ENCODE measurements around the gene ACIN1.
A peak's percentile ranks its signal among the peaks of the same experiment; 100 is the strongest.
"Not testable (repeated sequence)": the region's sequence is repeated elsewhere in the genome, so short reads cannot be mapped to it uniquely, and the experiment has no call there.

ACIN1 gene

DNA sequence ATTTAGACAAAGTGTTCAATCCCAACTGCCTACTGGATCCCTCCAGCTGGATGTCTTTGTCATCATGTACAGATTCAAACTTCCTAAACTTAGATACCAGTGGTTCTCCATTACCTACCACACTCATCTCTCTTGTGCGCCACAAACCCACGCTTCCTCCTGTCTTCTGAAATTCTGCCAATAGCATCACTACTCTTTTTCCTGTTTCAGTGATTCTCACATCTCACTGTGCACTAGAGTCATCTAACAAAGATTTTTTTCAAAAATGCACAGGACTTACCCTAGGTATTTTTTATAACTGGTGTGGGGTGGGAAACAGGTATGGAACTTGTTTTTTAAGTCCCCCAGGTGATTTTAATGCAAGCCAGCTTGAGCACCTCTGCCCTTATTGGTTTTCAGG lies 66.1 kb downstream of the ACIN1 start:
- Mint-ChIP-seq H3K27ac (no peak overlapping the region), H3K9me3 (no peaks in the 10 kb centered on the region), H3K4me3 (no peak overlapping the region), H3K27me3 (no peaks in the 10 kb centered on the region), H3K4me1 (peaks cover 34 to 58% of the 10 kb centered on the region in 2 donors), H3K36me3 (peaks cover 54 to 62% of the 10 kb centered on the region in 2 donors)
- ATAC-seq (replicated peaks) (no peak), DNase-seq (no peak)

DNA sequence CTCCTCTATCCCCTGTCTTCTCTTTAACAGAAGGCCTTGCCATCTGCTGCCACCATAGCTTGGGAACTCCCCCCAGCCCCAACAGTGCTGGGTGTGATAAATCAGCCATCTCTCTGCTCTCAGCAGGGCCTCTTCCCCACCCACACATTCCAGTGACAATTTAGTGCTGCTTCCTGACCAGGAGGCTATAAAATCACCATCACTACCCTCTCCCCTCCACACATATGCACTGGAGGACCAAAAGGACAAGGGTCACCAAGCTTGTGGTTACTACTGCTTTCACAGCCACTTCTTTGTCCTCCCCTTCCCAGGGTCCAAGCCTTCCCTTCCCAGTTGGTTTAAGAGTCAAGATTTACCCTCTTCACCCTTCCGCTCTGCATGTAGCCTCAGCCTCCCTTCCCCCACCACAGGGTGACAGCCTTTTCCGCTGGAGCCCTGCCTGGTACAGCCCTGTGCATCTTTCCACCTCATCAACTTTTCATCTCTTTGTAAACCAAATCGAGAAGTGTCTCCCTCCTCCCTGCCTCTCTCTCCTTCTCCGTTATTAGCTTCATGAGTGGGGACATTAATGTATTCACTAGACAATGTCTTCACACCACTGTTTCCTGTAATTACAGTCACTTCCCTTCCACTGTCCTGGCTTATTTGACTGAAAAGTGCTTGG lies 69.7 kb downstream of the ACIN1 start:
- H3K36me3 Mint-ChIP-seq = peaks cover 41 to 63% of the 10 kb centered on the region in 2 donors
- DNase-seq = no peak
- H3K9me3 Mint-ChIP-seq = no peaks in the 10 kb centered on the region
- peak; percentile 12 to 38 for ATAC-seq (replicated peaks)
- no peak overlapping the region for H3K4me3 Mint-ChIP-seq
- no peaks in the 10 kb centered on the region for H3K27me3 Mint-ChIP-seq
- H3K4me1 Mint-ChIP-seq = peaks cover 31 to 46% of the 10 kb centered on the region in 2 donors
- H3K27ac Mint-ChIP-seq = peak overlapping the region; percentile 81

DNA sequence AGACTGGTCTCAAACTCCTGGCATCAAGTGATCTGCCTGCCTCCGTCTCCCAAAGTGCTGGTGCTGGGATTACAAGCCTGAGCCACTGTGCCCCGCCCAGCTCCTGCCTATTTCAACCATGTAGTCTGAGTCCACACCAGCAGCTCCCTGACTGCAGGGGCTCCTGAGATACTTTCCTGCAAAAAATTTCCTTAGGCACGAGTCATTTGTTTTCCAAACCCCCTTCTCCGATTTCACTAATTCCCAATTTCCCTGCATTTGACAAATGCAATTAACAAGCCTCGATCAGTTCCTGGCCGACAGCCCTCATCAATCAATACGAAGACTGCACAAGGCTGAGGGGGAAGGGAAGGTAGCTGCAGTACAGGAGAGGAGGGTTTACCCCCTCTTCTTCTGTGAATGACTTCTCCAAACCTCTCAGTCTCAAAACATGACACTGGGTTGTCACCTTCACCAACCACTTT lies 70.3 kb downstream of the ACIN1 start:
- ATAC-seq (replicated peaks) = peak; percentile 21 to 39
- Mint-ChIP-seq H3K4me3 (no peak overlapping the region), H3K27ac (peak overlapping the region; percentile 33), H3K9me3 (no peaks in the 10 kb centered on the region), H3K27me3 (no peaks in the 10 kb centered on the region), H3K36me3 (peaks cover 41 to 63% of the 10 kb centered on the region in 2 donors), H3K4me1 (peaks cover 31 to 46% of the 10 kb centered on the region in 2 donors)
- DNase-seq = no peak

DNA sequence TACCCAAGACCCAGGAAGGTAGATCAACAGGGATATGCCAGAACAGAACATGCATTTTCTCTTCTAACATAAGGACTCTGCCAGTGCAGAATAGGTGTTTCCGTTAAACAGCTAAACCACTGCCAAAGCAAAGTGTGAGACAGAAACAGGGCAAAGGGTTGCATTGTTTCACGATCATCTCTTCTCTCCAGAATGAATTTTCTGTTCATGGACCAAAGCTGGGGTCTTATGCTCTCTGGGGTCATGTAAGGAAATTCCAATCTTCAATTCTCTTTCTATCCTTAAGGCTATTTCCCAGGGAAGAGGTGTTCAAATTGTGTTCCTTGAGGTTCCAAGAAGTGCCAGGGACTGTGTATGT lies 71.2 kb downstream of the ACIN1 start:
- Mint-ChIP-seq H3K9me3 (no peaks in the 10 kb centered on the region), H3K4me3 (no peak overlapping the region), H3K4me1 (peaks cover 24 to 38% of the 10 kb centered on the region in 2 donors), H3K27ac (no peak overlapping the region), H3K36me3 (peaks cover 34 to 55% of the 10 kb centered on the region in 2 donors), H3K27me3 (no peaks in the 10 kb centered on the region)
- no peak for ATAC-seq (replicated peaks)
- DNase-seq = no peak

DNA sequence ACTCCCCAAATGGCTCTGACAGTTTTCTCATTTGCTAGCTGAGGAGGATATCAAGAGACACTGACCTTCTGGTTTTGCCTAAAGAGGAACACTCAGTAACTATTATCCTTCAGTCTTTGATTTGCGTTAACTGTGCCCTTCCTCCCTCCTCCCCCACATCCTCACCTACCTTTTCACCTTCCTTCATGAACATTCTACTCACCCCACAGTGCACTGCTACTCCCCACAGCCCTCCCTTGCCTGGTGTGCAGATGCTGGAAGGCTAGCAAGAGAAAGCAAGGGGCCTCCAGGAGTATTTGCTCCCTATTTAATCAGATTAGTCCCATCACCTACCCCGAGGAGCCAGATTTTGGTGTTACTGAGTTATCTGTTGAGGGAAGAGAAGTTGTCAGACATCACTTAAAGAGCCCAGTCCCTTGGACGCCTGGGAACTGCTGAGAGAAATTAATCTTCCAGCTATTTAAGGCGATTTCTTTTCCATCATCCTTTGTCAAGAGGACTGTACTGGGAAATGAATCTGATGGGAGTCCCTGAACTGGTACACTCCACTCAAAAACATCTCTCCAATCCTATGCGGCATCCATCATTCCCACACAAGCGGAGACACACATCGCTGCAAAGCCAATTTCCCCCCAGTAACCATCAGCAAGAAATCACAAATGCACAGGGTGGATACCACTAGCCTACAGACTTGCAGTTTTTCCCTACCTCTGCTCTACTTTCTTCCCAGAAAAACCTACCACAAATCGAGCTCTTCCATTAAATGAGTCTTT lies 71.7 kb downstream of the ACIN1 start:
- DNase-seq (no peak), ATAC-seq (replicated peaks) (no peak)
- no peaks in the 10 kb centered on the region for H3K27me3 Mint-ChIP-seq
- no peak overlapping the region for H3K27ac Mint-ChIP-seq
- H3K9me3 Mint-ChIP-seq = no peaks in the 10 kb centered on the region
- H3K4me3 Mint-ChIP-seq = no peak overlapping the region
- peaks cover 31 to 52% of the 10 kb centered on the region in 2 donors for H3K36me3 Mint-ChIP-seq
- peaks cover 22 to 34% of the 10 kb centered on the region in 2 donors for H3K4me1 Mint-ChIP-seq

DNA sequence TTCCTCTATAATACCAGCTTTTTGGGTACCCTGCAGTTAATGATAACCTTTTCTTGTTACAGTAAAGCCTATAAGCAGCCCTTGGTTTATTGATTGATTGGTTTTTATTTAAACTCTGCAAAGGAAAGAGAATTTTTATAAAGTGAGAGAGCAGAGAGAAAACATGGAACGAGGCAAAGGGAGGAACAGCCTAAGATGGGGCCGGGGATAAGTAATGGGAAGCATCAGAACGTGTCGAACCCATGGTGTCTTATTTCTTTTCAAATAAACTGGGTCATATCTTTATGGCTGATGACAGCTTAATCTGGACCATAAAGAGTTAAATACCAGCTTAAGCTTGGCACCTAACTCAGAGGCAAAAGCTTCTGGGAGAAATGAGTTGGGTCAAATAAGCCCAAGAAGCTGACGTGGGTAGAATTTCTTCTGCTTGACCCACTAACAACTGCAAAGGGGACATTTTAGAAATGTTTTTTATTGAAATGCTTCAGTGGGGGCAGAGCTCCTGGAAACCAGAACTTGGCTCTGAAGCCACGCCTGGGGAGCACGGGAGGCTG lies 73.0 kb downstream of the ACIN1 start:
- DNase-seq = no peak
- Mint-ChIP-seq H3K4me3 (no peak overlapping the region), H3K4me1 (peaks cover 19 to 27% of the 10 kb centered on the region in 2 donors), H3K36me3 (peaks cover 29 to 45% of the 10 kb centered on the region in 2 donors), H3K27ac (no peak overlapping the region), H3K9me3 (no peaks in the 10 kb centered on the region), H3K27me3 (no peaks in the 10 kb centered on the region)
- no peak for ATAC-seq (replicated peaks)

DNA sequence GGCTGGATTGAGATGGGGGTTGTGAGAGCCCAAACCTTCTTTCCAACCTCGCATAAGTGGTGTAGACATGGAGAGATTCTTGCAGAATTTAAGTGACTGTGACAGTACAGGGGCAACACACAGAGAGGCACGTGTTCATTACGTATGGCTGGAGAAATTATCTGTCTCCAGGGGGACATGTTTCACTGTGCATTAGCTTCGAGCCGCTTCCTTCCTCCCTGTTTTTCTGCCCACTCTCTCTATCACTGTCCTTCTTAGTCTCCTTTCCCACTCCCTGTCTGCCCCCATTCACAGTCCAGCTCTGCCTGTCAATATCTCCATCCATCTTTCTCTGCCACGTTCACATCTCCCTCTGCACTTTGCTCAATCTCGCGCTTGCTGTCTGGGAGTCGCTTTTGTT lies 73.5 kb downstream of the ACIN1 start:
- peaks cover 19 to 27% of the 10 kb centered on the region in 2 donors for H3K4me1 Mint-ChIP-seq
- H3K36me3 Mint-ChIP-seq = peaks cover 29 to 45% of the 10 kb centered on the region in 2 donors
- H3K27ac Mint-ChIP-seq = no peak overlapping the region
- ATAC-seq (replicated peaks) (no peak), DNase-seq (no peak)
- no peak overlapping the region for H3K4me3 Mint-ChIP-seq
- no peaks in the 10 kb centered on the region for H3K27me3 Mint-ChIP-seq
- no peaks in the 10 kb centered on the region for H3K9me3 Mint-ChIP-seq

DNA sequence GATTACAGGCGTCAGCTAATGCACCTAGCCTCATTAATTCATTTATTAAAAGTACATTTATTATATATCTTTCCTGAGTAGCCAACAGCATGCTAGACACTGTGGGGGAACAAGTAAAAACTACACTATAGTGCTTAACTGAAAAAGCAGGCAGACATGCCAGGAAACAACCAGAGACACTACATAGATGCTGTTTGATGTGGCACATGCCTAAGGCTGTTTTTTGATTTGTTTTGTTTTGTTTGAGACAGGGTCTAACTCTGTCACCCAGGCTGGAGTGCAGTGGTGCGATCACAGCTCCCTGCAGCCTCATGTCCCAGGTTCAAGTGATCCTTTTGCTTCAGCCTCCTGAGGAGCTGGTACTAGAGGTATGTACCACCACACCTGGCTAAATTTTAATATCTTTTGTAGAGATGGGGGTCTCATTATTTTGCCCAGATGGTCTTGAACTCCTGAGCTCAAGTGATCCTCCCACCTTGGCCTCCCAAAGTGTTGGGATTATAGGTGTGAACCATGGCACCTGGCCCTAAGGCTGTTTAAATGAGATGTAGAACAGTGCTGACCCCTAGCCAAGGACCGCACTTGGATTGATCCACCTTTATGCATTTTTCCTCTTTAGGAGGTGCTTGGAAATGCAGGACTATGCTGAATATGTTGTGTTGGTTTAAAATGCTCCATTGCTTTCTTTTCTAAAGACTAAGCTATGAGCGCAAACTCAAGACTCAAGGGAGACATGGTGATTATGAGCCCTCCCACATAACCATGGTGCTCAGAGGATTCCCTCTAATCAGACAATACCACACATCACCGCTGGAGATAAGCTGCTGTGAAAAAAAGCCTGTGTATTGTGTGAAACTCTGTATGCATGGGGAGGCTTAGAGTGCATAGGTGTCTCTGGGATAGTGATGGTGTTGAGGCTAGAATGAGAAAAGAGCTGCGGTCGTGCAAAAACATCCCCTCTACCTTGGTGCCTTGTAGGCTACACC lies 74.5 kb downstream of the ACIN1 start:
- Mint-ChIP-seq H3K4me3 (no peak overlapping the region), H3K27me3 (no peaks in the 10 kb centered on the region), H3K36me3 (peaks cover 21 to 36% of the 10 kb centered on the region in 2 donors), H3K27ac (no peak overlapping the region), H3K9me3 (no peaks in the 10 kb centered on the region), H3K4me1 (peaks cover 13 to 18% of the 10 kb centered on the region in 2 donors)
- DNase-seq (no peak), ATAC-seq (replicated peaks) (no peak)

DNA sequence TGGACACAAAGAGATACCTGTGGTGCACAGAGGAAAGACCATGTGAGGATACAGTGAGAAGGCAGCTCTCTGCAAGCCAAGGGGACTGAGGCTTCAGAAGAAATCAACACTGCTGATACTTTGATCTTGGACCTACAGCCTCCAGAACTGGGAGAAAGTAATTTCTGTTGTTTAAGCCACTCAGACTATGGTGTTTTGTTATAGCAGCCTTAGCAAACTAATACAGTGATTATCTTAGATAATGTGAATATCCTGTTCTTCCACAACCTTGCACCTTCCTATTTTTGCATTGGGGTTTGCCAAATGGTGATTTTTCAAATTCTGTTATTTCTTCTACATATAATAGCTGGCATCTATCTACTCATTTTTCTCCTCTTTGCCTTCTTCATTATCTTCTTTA lies 76.8 kb downstream of the ACIN1 start:
- peaks cover 7 to 15% of the 10 kb centered on the region in 2 donors for H3K36me3 Mint-ChIP-seq
- no peaks in the 10 kb centered on the region for H3K9me3 Mint-ChIP-seq
- no peak for ATAC-seq (replicated peaks)
- DNase-seq = no peak
- no peaks in the 10 kb centered on the region for H3K27me3 Mint-ChIP-seq
- H3K27ac Mint-ChIP-seq = no peak overlapping the region
- no peak overlapping the region for H3K4me3 Mint-ChIP-seq
- H3K4me1 Mint-ChIP-seq = peaks cover 4 to 5% of the 10 kb centered on the region in 2 donors

DNA sequence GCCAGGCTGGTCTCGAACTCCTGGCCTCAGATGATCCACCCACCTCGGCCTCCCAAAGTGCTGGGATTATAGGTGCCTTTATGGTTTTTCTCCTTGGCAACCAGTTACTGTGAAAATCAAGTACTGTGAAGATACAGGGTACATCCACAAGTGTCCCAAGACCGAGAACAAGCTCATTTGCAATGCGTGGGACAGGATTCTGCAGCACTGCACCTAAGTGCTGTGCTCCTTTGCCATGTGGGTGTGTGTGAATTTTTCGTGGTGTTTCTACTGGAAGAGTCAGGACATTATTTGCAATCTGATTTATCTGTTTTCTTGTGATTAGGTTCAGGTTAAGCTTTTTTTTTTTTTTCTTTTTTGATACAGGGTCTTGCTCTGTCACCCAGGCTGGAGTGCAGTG lies 77.8 kb downstream of the ACIN1 start:
- Mint-ChIP-seq H3K4me1 (no peaks in the 10 kb centered on the region), H3K36me3 (peaks cover 7 to 10% of the 10 kb centered on the region in 2 donors), H3K27ac (no peak overlapping the region), H3K4me3 (no peak overlapping the region), H3K27me3 (no peaks in the 10 kb centered on the region), H3K9me3 (no peaks in the 10 kb centered on the region)
- ATAC-seq (replicated peaks) (no peak), DNase-seq (no peak)

DNA sequence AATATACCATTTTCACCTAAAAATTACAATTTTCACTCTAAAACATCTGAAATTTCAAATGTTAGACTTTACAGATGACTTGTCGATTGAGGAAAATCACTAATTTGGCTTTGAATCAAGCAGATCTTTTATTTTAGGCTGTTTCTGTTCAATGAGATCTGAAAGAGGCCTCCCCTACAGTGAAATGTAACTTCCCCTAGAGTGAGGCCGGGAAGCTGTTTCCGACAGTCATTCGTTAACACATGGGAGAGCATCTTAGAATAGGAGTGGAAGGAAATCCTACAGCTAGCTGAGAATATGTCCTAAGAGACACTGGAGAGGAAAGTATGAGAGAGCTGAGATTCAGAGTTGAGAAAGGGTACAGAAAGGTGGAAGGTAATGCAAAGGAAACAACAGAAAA lies 79.3 kb downstream of the ACIN1 start:
- Mint-ChIP-seq H3K27ac (no peak overlapping the region), H3K4me3 (no peak overlapping the region), H3K36me3 (peaks cover 0 to under 1% of the 10 kb centered on the region in 2 donors), H3K27me3 (no peaks in the 10 kb centered on the region), H3K4me1 (peaks cover 3 to 6% of the 10 kb centered on the region in 2 donors), H3K9me3 (peaks cover 0 to 2% of the 10 kb centered on the region in 2 donors)
- ATAC-seq (replicated peaks) (no peak), DNase-seq (no peak)

DNA sequence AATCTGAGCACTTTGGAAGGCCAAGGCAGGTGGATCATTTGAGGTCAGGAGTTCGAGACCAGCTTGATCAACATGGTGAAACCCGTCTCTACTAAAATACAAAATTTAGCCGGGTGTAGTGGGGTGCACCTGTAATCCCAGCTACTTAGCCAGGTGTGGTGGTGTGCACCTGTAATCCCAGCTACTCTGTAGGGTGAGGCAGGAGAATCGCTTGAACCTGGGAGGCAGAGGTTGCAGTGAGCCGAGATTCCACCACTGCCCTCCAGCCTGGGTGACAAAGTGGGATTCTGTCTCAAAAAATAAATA lies 81.2 kb downstream of the ACIN1 start:
- H3K27ac Mint-ChIP-seq; H3K27me3 Mint-ChIP-seq; H3K9me3 Mint-ChIP-seq; H3K36me3 Mint-ChIP-seq; DNase-seq; ATAC-seq (replicated peaks); H3K4me3 Mint-ChIP-seq: not testable (repeated sequence)
- peaks cover 10 to 12% of the 10 kb centered on the region in 2 donors for H3K4me1 Mint-ChIP-seq

DNA sequence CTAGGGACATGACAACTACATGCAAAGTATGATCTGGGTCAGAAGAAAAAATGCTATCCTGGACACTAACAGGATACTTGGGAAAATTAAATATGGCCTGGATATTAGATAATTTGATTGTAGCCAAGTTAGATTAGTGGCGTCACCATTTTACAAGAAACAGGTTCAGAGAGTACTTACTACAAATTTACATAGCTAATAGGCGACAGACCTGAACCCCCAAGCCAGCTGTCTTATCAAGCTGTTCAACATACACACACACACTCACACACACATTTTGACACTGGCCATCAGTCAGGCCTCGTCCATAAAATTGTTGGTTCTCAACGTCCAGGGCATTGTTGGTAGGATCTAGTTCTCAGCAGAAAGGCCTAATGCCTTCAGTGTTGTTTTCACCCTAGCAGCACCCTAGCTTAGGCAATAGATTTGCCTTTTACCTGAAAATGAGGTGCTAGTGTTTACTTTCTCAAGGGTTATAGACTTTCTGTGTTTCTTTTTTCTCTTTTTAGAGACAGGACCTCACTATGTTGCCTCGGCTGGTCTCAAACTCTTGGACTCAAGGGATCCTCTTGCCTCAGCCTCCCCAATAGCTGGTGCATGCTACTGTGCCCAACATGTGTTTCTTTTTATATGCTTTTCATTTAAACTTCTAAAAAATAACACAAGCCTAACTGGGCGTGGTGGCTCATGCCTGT lies 81.7 kb downstream of the ACIN1 start:
- H3K9me3 Mint-ChIP-seq = peaks cover 0 to 2% of the 10 kb centered on the region in 2 donors
- H3K27ac Mint-ChIP-seq = no peak overlapping the region

More for the DNA sequence above, 81.7 kb downstream of the ACIN1 start:
- ATAC-seq (replicated peaks) (no peak), DNase-seq (no peak)
- Mint-ChIP-seq H3K4me3 (no peak overlapping the region), H3K36me3 (no peaks in the 10 kb centered on the region), H3K4me1 (peaks cover 14 to 17% of the 10 kb centered on the region in 2 donors), H3K27me3 (no peaks in the 10 kb centered on the region)
